ENCODE measurements around the gene DENND1B.

The DENND1B gene

GRCh38 chr1:197750366-197750765 lies 24.9 kb downstream of the DENND1B start:
- Histone ChIP-seq H3K9me3 (ENCODE audit: control insufficient read depth, insufficient read depth, low read length) (no peaks in the 10 kb centered on the region), H3K36me3 (ENCODE audit: insufficient read depth, low read length) (no peaks in the 10 kb centered on the region), H3K4me1 (ENCODE audit: insufficient read depth, low read length) (no peaks in the 10 kb centered on the region), H3K9ac (ENCODE audit: low read depth, low read length) (no peak overlapping the region)

- H3K9me3 ChIP-seq (ENCODE audit: control insufficient read depth, insufficient read depth, low read length), result no peaks in the 10 kb centered on the region
- H3K36me3 ChIP-seq (ENCODE audit: insufficient read depth, low read length), result no peaks in the 10 kb centered on the region
- no peak overlapping the region for H3K9ac ChIP-seq (ENCODE audit: low read depth, low read length)
- H3K4me1 ChIP-seq (ENCODE audit: insufficient read depth, low read length), result no peaks in the 10 kb centered on the region
These were observed 29.4 kb downstream of the DENND1B start for GRCh38 chr1:197745911-197746310.

GRCh38 chr1:197744979-197745378 lies 30.3 kb downstream of the DENND1B start:
- Histone ChIP-seq H3K4me1 (ENCODE audit: insufficient read depth, low read length) (no peaks in the 10 kb centered on the region), H3K9ac (ENCODE audit: low read depth, low read length) (no peak overlapping the region), H3K36me3 (ENCODE audit: insufficient read depth, low read length) (no peaks in the 10 kb centered on the region), H3K9me3 (ENCODE audit: control insufficient read depth, insufficient read depth, low read length) (no peaks in the 10 kb centered on the region)

GRCh38 chr1:197743578-197743977 lies 31.7 kb downstream of the DENND1B start:
- Histone ChIP-seq H3K4me1 (ENCODE audit: insufficient read depth, low read length) (no peaks in the 10 kb centered on the region), H3K9ac (ENCODE audit: low read depth, low read length) (no peak overlapping the region), H3K36me3 (ENCODE audit: insufficient read depth, low read length) (no peaks in the 10 kb centered on the region), H3K9me3 (ENCODE audit: control insufficient read depth, insufficient read depth, low read length) (no peaks in the 10 kb centered on the region)

GRCh38 chr1:197740992-197741391 lies 34.3 kb downstream of the DENND1B start:
- no peak overlapping the region for H3K9ac ChIP-seq (ENCODE audit: low read depth, low read length)
- H3K4me1 ChIP-seq (ENCODE audit: insufficient read depth, low read length), result no peaks in the 10 kb centered on the region; the same call in 1 of the 2 replicates
- no peaks in the 10 kb centered on the region for H3K9me3 ChIP-seq (ENCODE audit: control insufficient read depth, insufficient read depth, low read length)
- H3K36me3 ChIP-seq (ENCODE audit: insufficient read depth, low read length), result no peaks in the 10 kb centered on the region

GRCh38 chr1:197738927-197739326 lies 36.4 kb downstream of the DENND1B start:
- no peaks in the 10 kb centered on the region for H3K36me3 ChIP-seq (ENCODE audit: insufficient read depth, low read length)
- no peak overlapping the region for H3K9ac ChIP-seq (ENCODE audit: low read depth, low read length)
- no peaks in the 10 kb centered on the region for H3K9me3 ChIP-seq (ENCODE audit: control insufficient read depth, insufficient read depth, low read length)
- H3K4me1 ChIP-seq (ENCODE audit: insufficient read depth, low read length), result no peaks in the 10 kb centered on the region; the same call in 1 of the 2 replicates

GRCh38 chr1:197737916-197738315 lies 37.4 kb downstream of the DENND1B start:
- Histone ChIP-seq H3K4me1 (ENCODE audit: insufficient read depth, low read length) (no peaks in the 10 kb centered on the region; the same call in 1 of the 2 replicates), H3K36me3 (ENCODE audit: insufficient read depth, low read length) (no peaks in the 10 kb centered on the region), H3K9me3 (ENCODE audit: control insufficient read depth, insufficient read depth, low read length) (no peaks in the 10 kb centered on the region), H3K9ac (ENCODE audit: low read depth, low read length) (no peak overlapping the region)

GRCh38 chr1:197736685-197737084 lies 38.6 kb downstream of the DENND1B start:
- H3K4me1 ChIP-seq (ENCODE audit: insufficient read depth, low read length), result no peaks in the 10 kb centered on the region; the same call in 1 of the 2 replicates
- H3K9ac ChIP-seq (ENCODE audit: low read depth, low read length), result no peak overlapping the region
- no peaks in the 10 kb centered on the region for H3K36me3 ChIP-seq (ENCODE audit: insufficient read depth, low read length)
- H3K9me3 ChIP-seq (ENCODE audit: control insufficient read depth, insufficient read depth, low read length), result no peaks in the 10 kb centered on the region

- no peak overlapping the region for H3K9ac ChIP-seq (ENCODE audit: low read depth, low read length)
- H3K36me3 ChIP-seq (ENCODE audit: insufficient read depth, low read length), result no peaks in the 10 kb centered on the region
- no peaks in the 10 kb centered on the region; the same call in 1 of the 2 replicates for H3K4me1 ChIP-seq (ENCODE audit: insufficient read depth, low read length)
- H3K9me3 ChIP-seq (ENCODE audit: control insufficient read depth, insufficient read depth, low read length), result no peaks in the 10 kb centered on the region
These were observed 39.8 kb downstream of the DENND1B start for GRCh38 chr1:197735461-197735860.

- Histone ChIP-seq H3K4me1 (ENCODE audit: insufficient read depth, low read length) (no peaks in the 10 kb centered on the region; the same call in 1 of the 2 replicates), H3K9ac (ENCODE audit: low read depth, low read length) (no peak overlapping the region), H3K36me3 (ENCODE audit: insufficient read depth, low read length) (no peaks in the 10 kb centered on the region), H3K9me3 (ENCODE audit: control insufficient read depth, insufficient read depth, low read length) (no peaks in the 10 kb centered on the region)
These were observed 42.0 kb downstream of the DENND1B start for GRCh38 chr1:197733324-197733723.

- Histone ChIP-seq H3K36me3 (ENCODE audit: insufficient read depth, low read length) (no peaks in the 10 kb centered on the region), H3K9ac (ENCODE audit: low read depth, low read length) (no peak overlapping the region), H3K4me1 (ENCODE audit: insufficient read depth, low read length) (no peaks in the 10 kb centered on the region; the same call in 1 of the 2 replicates), H3K9me3 (ENCODE audit: control insufficient read depth, insufficient read depth, low read length) (no peaks in the 10 kb centered on the region)
These were observed 43.1 kb downstream of the DENND1B start for GRCh38 chr1:197732187-197732586.

- no peaks in the 10 kb centered on the region; the same call in 1 of the 2 replicates for H3K9me3 ChIP-seq (ENCODE audit: control insufficient read depth, insufficient read depth, low read length)
- no peak overlapping the region for H3K9ac ChIP-seq (ENCODE audit: low read depth, low read length)
- H3K4me1 ChIP-seq (ENCODE audit: insufficient read depth, low read length), result no peaks in the 10 kb centered on the region
- H3K36me3 ChIP-seq (ENCODE audit: insufficient read depth, low read length), result no peaks in the 10 kb centered on the region
These were observed 43.8 kb downstream of the DENND1B start for GRCh38 chr1:197731449-197731848.

GRCh38 chr1:197725976-197726375 lies 49.3 kb downstream of the DENND1B start:
- Histone ChIP-seq H3K36me3 (ENCODE audit: insufficient read depth, low read length) (no peaks in the 10 kb centered on the region), H3K4me1 (ENCODE audit: insufficient read depth, low read length) (no peaks in the 10 kb centered on the region), H3K9me3 (ENCODE audit: control insufficient read depth, insufficient read depth, low read length) (no peaks in the 10 kb centered on the region; the same call in 1 of the 2 replicates), H3K9ac (ENCODE audit: low read depth, low read length) (no peak overlapping the region)

GRCh38 chr1:197725044-197725443 lies 50.2 kb downstream of the DENND1B start:
- Histone ChIP-seq H3K9ac (ENCODE audit: low read depth, low read length) (no peak overlapping the region), H3K36me3 (ENCODE audit: insufficient read depth, low read length) (no peaks in the 10 kb centered on the region), H3K4me1 (ENCODE audit: insufficient read depth, low read length) (no peaks in the 10 kb centered on the region), H3K9me3 (ENCODE audit: control insufficient read depth, insufficient read depth, low read length) (no peaks in the 10 kb centered on the region; the same call in 1 of the 2 replicates)

- H3K36me3 ChIP-seq (ENCODE audit: insufficient read depth, low read length), result no peaks in the 10 kb centered on the region
- H3K9ac ChIP-seq (ENCODE audit: low read depth, low read length), result no peak overlapping the region
- no peaks in the 10 kb centered on the region for H3K4me1 ChIP-seq (ENCODE audit: insufficient read depth, low read length)
- H3K9me3 ChIP-seq (ENCODE audit: control insufficient read depth, insufficient read depth, low read length), result no peaks in the 10 kb centered on the region
These were observed 59.5 kb downstream of the DENND1B start for GRCh38 chr1:197715806-197716205.

GRCh38 chr1:197706601-197707000 lies 68.7 kb downstream of the DENND1B start:
- Histone ChIP-seq H3K36me3 (ENCODE audit: insufficient read depth, low read length) (no peaks in the 10 kb centered on the region), H3K9me3 (ENCODE audit: control insufficient read depth, insufficient read depth, low read length) (no peaks in the 10 kb centered on the region), H3K9ac (ENCODE audit: low read depth, low read length) (no peak overlapping the region), H3K4me1 (ENCODE audit: insufficient read depth, low read length) (no peaks in the 10 kb centered on the region)
